NAMALWA (cell line): ENCODE measurements around the gene ST6GALNAC6.
"Not testable (repeated sequence)": the region's sequence is repeated elsewhere in the genome, so short reads cannot be mapped to it uniquely, and the experiment has no call there.

Experiments used
- DNase-seq: peaks from one replicate; pipeline ENCODE4 v3.0.0-alpha.2; 2015; ENCODE audit warnings: low spot score

Gene ST6GALNAC6

DNA sequence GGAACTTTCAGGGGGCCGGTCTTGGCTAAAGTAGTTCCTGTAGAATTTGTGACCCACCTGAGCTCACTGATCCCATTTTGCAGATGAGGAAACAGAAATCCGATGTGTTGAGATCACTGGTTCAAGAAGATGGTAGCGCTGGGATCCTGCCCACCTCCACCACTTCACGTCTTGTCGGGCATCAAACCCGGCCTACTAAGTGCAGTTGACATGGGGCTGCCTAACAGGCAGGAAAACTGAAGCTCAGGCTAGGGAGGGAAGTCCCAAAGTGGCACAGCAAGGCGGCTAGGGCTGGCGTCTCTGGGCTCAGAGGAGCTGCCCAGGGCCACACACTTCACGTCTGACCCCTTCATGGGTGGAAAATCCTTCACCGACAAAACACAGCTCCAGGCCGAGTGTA is 44.4 kb downstream of the ST6GALNAC6 start:
- DNase-seq = no peak

GRCh38 chr9:127854184-127854806 is 45.1 kb downstream of the ST6GALNAC6 start, which contains the start of gene ENG:
Gene ENG, minus strand, starts transcription at chr9:127854658. Its CDS starts 303 bp downstream, at chr9:127854355.
- no peak for DNase-seq

- DNase-seq = no peak
Measured at GRCh38 chr9:127853312-127854183, 45.9 kb downstream of the ST6GALNAC6 start.

- DNase-seq = no peak
Measured at GRCh38 chr9:127852829-127853228, 46.6 kb downstream of the ST6GALNAC6 start.

- DNase-seq = no peak
Measured at GRCh38 chr9:127850286-127850830, 49.0 kb downstream of the ST6GALNAC6 start.

GRCh38 chr9:127848756-127849504 is 50.5 kb downstream of the ST6GALNAC6 start:
- DNase-seq = no peak

DNA sequence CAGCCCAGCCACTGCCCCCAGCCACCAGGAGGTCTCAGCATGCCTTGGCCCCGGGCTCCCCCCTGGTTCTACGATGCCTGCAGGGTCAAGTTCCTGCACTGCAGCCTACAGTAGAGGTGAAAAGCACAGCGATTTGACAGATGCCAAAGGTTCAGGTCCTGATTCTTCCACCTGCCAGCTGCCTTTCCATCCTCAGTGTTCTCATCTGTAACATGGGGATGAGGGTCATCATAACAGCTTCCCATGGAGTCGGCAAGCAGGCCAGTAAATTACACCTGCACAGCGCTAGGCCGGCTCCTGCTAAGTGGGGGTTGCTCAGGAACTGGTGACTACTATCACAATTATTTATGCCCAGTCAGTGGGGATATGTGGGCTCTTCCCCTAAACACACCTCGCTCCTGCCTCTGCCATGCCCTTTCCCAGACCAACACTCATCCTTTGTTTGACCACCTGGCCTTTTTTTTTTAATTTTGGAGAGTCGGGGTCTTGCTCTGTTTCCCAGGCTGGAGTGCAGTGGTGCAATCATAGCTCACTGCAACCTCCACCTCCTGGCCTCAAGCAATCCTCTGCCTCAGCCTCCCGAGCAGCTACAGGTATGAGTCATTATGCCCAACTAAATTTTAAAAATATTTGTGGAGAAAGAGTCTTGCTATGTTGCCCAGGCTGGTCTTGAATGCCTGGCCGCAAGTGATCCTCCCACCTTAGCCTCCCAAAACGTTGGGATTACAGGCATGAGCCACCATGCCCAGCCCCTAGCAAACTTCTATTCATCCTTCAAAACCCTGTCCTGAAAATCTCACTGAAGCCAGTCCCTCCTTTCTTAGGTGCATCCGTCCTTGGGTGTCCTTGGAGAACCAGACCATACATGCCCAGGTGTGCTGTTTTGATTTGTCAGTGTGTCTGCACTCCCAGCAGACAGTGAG is 51.3 kb downstream of the ST6GALNAC6 start:
- DNase-seq = no peak

DNA sequence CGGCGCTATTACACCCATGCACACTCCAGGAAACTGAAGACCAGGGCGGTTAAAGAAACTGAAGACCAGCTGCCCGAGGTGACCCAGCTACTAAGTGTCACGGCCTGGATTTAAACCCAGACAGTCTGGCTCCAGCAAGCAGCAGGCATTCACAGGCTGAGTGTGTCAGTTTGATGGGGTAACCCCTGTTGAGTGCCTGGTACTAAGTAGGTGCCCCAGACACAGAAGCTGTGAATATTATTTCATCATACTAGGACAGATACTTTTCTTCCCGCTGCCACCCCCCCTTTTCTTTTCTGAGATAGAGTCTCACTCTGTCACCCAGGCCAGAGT is 52.3 kb downstream of the ST6GALNAC6 start:
- no peak for DNase-seq

- DNase-seq = no peak
Measured at GRCh38 chr9:127846443-127847177, 52.8 kb downstream of the ST6GALNAC6 start.

- DNase-seq = not testable (repeated sequence)
Measured at GRCh38 chr9:127845619-127846018, 53.8 kb downstream of the ST6GALNAC6 start.

GRCh38 chr9:127844821-127845359 is 54.5 kb downstream of the ST6GALNAC6 start:
- no peak for DNase-seq

- DNase-seq = no peak
Measured at GRCh38 chr9:127841087-127841835, 58.1 kb downstream of the ST6GALNAC6 start.

GRCh38 chr9:127838375-127839078 is 60.9 kb downstream of the ST6GALNAC6 start:
- DNase-seq = no peak

DNA sequence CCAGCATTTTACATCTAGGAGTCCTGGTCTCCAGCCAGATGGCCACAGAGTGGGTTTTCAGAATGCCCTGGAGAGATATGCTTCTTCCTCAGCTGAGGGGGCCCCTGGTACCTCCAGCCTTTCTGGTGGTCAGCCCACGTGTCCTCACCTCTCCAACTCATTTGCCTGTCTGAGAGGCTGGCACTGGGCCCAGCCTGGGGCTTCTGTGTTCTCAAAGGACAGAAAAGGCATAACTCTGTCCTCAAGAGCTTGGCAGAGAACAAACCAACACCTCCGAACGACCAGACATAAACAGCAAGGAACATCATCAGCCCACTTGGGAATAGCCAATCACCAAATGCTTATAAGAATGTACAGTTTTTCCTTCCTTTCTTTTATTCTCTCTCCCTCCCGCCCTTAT is 62.1 kb downstream of the ST6GALNAC6 start:
- peak; percentile 26 for DNase-seq

DNA sequence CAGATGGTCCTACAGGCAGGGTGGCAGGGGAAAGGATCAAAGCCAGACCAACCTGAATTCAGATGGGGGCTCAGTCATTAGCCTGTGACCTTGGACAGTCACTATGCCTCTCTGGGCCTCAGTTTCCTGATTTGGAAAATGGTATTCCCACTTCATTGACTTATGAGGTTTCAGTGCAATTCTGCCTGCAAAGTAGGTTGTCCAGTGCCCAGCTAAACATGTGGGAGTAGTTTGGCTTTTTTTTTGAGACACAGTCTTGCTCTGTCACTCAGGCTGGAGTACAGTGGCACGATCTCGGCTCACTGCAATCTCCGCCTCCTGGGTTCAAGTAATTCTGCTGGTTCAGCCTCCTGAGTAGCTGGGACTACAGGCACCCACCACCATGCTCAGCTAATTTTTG is 62.8 kb downstream of the ST6GALNAC6 start:
- not testable (repeated sequence) for DNase-seq

GRCh38 chr9:127835991-127836516 is 63.3 kb downstream of the ST6GALNAC6 start:
- DNase-seq = no peak
